Sigmoid colon (tissue), 4 donors: ENCODE results near the gene BMPR1A.

ENCODE experiments used
- EP300 ChIP-seq, 4 donors: sonication (generic); formaldehyde crosslinking; IDR thresholded peaks; one replicate each; pipeline ENCODE4 v1.6.1; 2017; ENCODE audit warnings: antibody characterized with exemption in 4 of 4
- POLR2A ChIP-seq, 2 donors: fragments of 450-650 bp; IDR thresholded peaks; one replicate each; pipeline ENCODE4 v1.6.1; 2016; ENCODE audit warnings: antibody characterized with exemption in 2 of 2, mild to moderate bottlenecking in 2 of 2, moderate library complexity in 2 of 2
- TF ChIP-seq, protein P1 (sequence below), 4 experiments: fragments of 450-650 bp in 3 of 4; fragments of 200-600 bp in 1 of 4; IDR thresholded peaks; one replicate each; pipeline ENCODE4 v1.5.1; 2016 to 2019; ENCODE audit warnings: antibody characterized with exemption in 4 of 4, mild to moderate bottlenecking in 3 of 4, moderate library complexity in 2 of 4

DNA sequence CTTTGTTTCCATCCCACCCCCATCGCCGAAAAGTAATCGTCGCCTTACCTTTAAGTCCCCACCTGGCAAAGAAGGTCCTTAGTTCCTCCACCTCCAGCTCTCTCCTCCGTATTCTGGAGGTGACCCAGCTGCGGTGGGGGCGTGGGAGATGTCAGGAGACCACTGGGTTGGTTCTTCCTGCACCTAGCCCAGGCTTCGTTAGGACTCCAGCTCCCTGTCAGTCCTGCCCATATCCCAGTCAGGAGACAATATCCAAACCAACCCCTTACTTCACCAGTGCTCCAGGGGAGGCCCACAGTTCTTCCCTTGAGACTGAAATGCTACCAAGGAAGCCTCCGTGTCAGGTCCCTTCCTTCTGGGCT lies 212.6 kb downstream of the BMPR1A start:
- TF ChIP-seq POLR2A (IDR thresholded peaks at IDR 0.05) (no peak), EP300 (IDR thresholded peaks at IDR 0.05) (no peak)
- TF ChIP-seq, protein P1, sequence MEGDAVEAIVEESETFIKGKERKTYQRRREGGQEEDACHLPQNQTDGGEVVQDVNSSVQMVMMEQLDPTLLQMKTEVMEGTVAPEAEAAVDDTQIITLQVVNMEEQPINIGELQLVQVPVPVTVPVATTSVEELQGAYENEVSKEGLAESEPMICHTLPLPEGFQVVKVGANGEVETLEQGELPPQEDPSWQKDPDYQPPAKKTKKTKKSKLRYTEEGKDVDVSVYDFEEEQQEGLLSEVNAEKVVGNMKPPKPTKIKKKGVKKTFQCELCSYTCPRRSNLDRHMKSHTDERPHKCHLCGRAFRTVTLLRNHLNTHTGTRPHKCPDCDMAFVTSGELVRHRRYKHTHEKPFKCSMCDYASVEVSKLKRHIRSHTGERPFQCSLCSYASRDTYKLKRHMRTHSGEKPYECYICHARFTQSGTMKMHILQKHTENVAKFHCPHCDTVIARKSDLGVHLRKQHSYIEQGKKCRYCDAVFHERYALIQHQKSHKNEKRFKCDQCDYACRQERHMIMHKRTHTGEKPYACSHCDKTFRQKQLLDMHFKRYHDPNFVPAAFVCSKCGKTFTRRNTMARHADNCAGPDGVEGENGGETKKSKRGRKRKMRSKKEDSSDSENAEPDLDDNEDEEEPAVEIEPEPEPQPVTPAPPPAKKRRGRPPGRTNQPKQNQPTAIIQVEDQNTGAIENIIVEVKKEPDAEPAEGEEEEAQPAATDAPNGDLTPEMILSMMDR (IDR thresholded peaks at IDR 0.05): no peak
